ENCODE measurements around the gene TMEM59L.
A peak's percentile ranks its signal among the peaks of the same experiment; 100 is the strongest.
"Not testable (repeated sequence)": the region's sequence is repeated elsewhere in the genome, so short reads cannot be mapped to it uniquely, and the experiment has no call there.

Gene TMEM59L

GRCh38 chr19:18612772-18613588 is at the start of gene TMEM59L:
Gene TMEM59L (plus strand): TSS chr19:18612870. CDS start chr19:18612959, 89 bp downstream.
- no peak for DNase-seq

GRCh38 chr19:18566953-18567352 is 45.7 kb upstream of the TMEM59L start:
- DNase-seq: no peak

GRCh38 chr19:18568367-18568766 is 44.3 kb upstream of the TMEM59L start:
- no peak for DNase-seq

- peak; percentile 96 for DNase-seq
Measured at GRCh38 chr19:18571564-18572344, 40.9 kb upstream of the TMEM59L start, which contains the start of gene UBA52. Gene UBA52 (plus strand): TSS chr19:18571857. CDS start chr19:18573301, 1,444 bp downstream.

GRCh38 chr19:18574691-18575291 is 37.9 kb upstream of the TMEM59L start:
- DNase-seq: no peak

- DNase-seq: no peak
Measured at GRCh38 chr19:18576383-18576782, 36.3 kb upstream of the TMEM59L start.

GRCh38 chr19:18577365-18577914 is 35.2 kb upstream of the TMEM59L start:
- DNase-seq: no peak

- DNase-seq: no peak
Measured at GRCh38 chr19:18580311-18580710, 32.4 kb upstream of the TMEM59L start.

- DNase-seq: no peak
Measured at GRCh38 chr19:18586306-18586705, 26.4 kb upstream of the TMEM59L start.

- no peak for DNase-seq
Measured at GRCh38 chr19:18587561-18587960, 25.1 kb upstream of the TMEM59L start.

- no peak for DNase-seq
Measured at GRCh38 chr19:18587962-18588610, 24.6 kb upstream of the TMEM59L start.

- DNase-seq: peak; percentile 81
Measured at GRCh38 chr19:18588611-18589379, 23.9 kb upstream of the TMEM59L start, which contains the start of gene REX1BD. Gene REX1BD (plus strand): TSS chr19:18588798. CDS start chr19:18588802, 4 bp downstream.

GRCh38 chr19:18589380-18590272 is 23.0 kb upstream of the TMEM59L start:
- peak; percentile 45 for DNase-seq

- DNase-seq: peak; percentile 29
Measured at GRCh38 chr19:18590273-18591272, 22.1 kb upstream of the TMEM59L start.

GRCh38 chr19:18591735-18592385 is 20.8 kb upstream of the TMEM59L start:
- no peak for DNase-seq

GRCh38 chr19:18592732-18593131 is 19.9 kb upstream of the TMEM59L start:
- not testable (repeated sequence) for DNase-seq

GRCh38 chr19:18593367-18594095 is 19.1 kb upstream of the TMEM59L start:
- DNase-seq: no peak

All from NCI-H1092 treated with DMSO at 0.1 percent for 48 hours (cell line).